K562 (cell line): ENCODE results near the gene SLC9A3. TPM values are rescaled to one million over a fixed set of nuclear protein-coding genes. Genes with fewer than 3 reads are reported as not detected.

Source experiments
- ATAC-seq: fragments of 200-7000 bp; cut with Tn5 transposase; 3 replicates; pipeline ENCODE4 v1.9.1; 2020; ENCODE audit warnings: moderate library complexity
- BruUV-seq: library from RNA; stranded (reverse); fragments of 400-500 nt; replicated peaks from 2 replicates; lab custom pipeline; 2021; lab: Mats Ljungman, UMichigan
- CTCF ChIA-PET: fragments of 300-600 bp; formaldehyde crosslinking; extraction: SDS; loops from one replicate; lab custom pipeline; 2021; ENCODE audit warnings: low intra/inter-chr PET ratio; lab: Yijun Ruan, JAX
- POLR2A ChIA-PET: fragments of 300-600, 350-650 bp; sonication (Branson Sonifier 250); formaldehyde crosslinking; extraction: SDS; loops from one replicate; lab custom pipeline; 2021; ENCODE audit warnings: antibody characterized with exemption, inconsistent platforms; lab: Yijun Ruan, JAX
- DNase-seq, 4 experiments: peaks; one replicate each; pipeline versions ENCODE4 v3.0.0 to v3.0.0-alpha.2; 2011 to 2018; ENCODE audit warnings: low spot score in 3 of 4, mixed read lengths in 3 of 4; ENCODE audit errors: extremely low read depth in 1 of 4
- FAIRE-seq: peaks from 2 replicates; lab custom pipeline; 2011; peaks lifted over from hg19 to GRCh38; lab: Jason Lieb, UNC
- H2AFZ ChIP-seq: 2 replicates; pipeline ENCODE4 v1.6.0; 2011; ENCODE audit warnings: low read depth, low read length, control low read depth, inconsistent platforms
- H3K27ac ChIP-seq: fragments of 200-600 bp; 3 replicates; pipeline ENCODE4 v1.8.0; 2011; ENCODE audit warnings: low read depth, mild to moderate bottlenecking, control low read depth, inconsistent platforms, low read length, moderate library complexity, mixed read lengths; ENCODE audit errors: extremely low read depth
- H3K27me3 ChIP-seq, 2 experiments: fragments of 300-600 bp in 1 of 2; 2 replicates in 1 of 2; 3 replicates in 1 of 2; pipeline versions ENCODE4 v1.6.0 to v1.8.0; 2011; ENCODE audit warnings: inconsistent platforms in 2 of 2, low read length in 2 of 2, mild to moderate bottlenecking in 1 of 2, mixed read lengths in 1 of 2, moderate library complexity in 1 of 2; ENCODE audit not compliant: control insufficient read depth in 2 of 2, insufficient read depth in 2 of 2
- H3K36me3 ChIP-seq: fragments of 300-600 bp; 3 replicates; pipeline ENCODE4 v1.8.0; 2011; ENCODE audit warnings: mild to moderate bottlenecking, low read length, inconsistent platforms; ENCODE audit not compliant: control insufficient read depth, insufficient read depth
- H3K4me1 ChIP-seq, 2 experiments: fragments of 200-600 bp in 1 of 2; replicated peaks in 1 of 2; 2 replicates in 1 of 2; 3 replicates in 1 of 2; pipeline versions ENCODE4 v1.5.1 to v1.8.0; 2011; ENCODE audit warnings: inconsistent platforms in 2 of 2, low read length in 2 of 2, mild to moderate bottlenecking in 1 of 2, mixed read lengths in 1 of 2, moderate library complexity in 1 of 2; ENCODE audit not compliant: control insufficient read depth in 2 of 2, insufficient read depth in 2 of 2
- H3K4me2 ChIP-seq: 2 replicates; pipeline ENCODE4 v1.6.1; 2011; ENCODE audit warnings: low read length, control low read depth, inconsistent platforms, mixed read lengths; ENCODE audit not compliant: insufficient read depth
- H3K4me3 ChIP-seq: fragments of 200-600 bp; sonication (generic), shearing (Covaris generic); 2 replicates; pipeline ENCODE4 v1.5.1; 2016; ENCODE audit warnings: control low read depth, inconsistent platforms
- H3K79me2 ChIP-seq: fragments of 200-600 bp; 3 replicates; pipeline ENCODE4 v1.8.0; 2011; ENCODE audit warnings: low read length, inconsistent platforms; ENCODE audit not compliant: control insufficient read depth, insufficient read depth
- H3K9ac ChIP-seq, 2 experiments: 2 replicates each; pipeline versions ENCODE4 v1.6.0 to v1.6.1; 2011; ENCODE audit warnings: low read depth in 2 of 2, low read length in 2 of 2, control low read depth in 1 of 2, inconsistent platforms in 1 of 2, mild to moderate bottlenecking in 1 of 2, mixed read lengths in 1 of 2; ENCODE audit not compliant: insufficient read depth in 1 of 2
- H3K9me1 ChIP-seq: one replicate; pipeline ENCODE4 v1.6.0; 2011; ENCODE audit warnings: inconsistent platforms, mild to moderate bottlenecking, low read length, moderate library complexity; ENCODE audit not compliant: control insufficient read depth, insufficient read depth
- H3K9me3 ChIP-seq: replicated peaks from 2 replicates; pipeline ENCODE4 v1.5.1; 2011; ENCODE audit warnings: low read depth, low read length, inconsistent platforms; ENCODE audit not compliant: control insufficient read depth, insufficient read depth
- H4K20me1 ChIP-seq: replicated peaks from 2 replicates; pipeline ENCODE4 v1.6.1; 2011; ENCODE audit warnings: low read length, inconsistent platforms, mixed read lengths; ENCODE audit not compliant: control insufficient read depth, insufficient read depth
- CHD1 ChIP-seq: fragments of 200-600 bp; sonication (generic); IDR thresholded peaks from one replicate; pipeline ENCODE4 v1.6.1; 2012; ENCODE audit warnings: mild to moderate bottlenecking, moderate library complexity, low read length, inconsistent platforms
- ELF2 ChIP-seq: fragments of 250-450 bp; sonication (Bioruptor Pico); IDR thresholded peaks from 2 replicates; pipeline ENCODE4 v1.5.0; 2021; ENCODE audit warnings: mild to moderate bottlenecking
- IRF2 ChIP-seq: sonication (generic); formaldehyde crosslinking; IDR thresholded peaks from 2 replicates; pipeline ENCODE4 v1.8.1; 2022; ENCODE audit warnings: mild to moderate bottlenecking, missing genetic modification reagents
- LARP7 ChIP-seq: fragments of 450-650 bp; IDR thresholded peaks from 2 replicates; pipeline ENCODE4 v1.6.1; 2016
- NCOA6 ChIP-seq: fragments of 450-650 bp; IDR thresholded peaks from 2 replicates; pipeline ENCODE4 v1.6.1; 2017; ENCODE audit warnings: mild to moderate bottlenecking
- NFIX ChIP-seq: fragments of 250-450 bp; sonication (Bioruptor Pico); IDR thresholded peaks from 2 replicates; pipeline ENCODE4 v1.4.0; 2020; ENCODE audit warnings: low read depth, mild to moderate bottlenecking, moderate library complexity
- NR2F6 ChIP-seq: fragments of 450-650 bp; formaldehyde crosslinking; IDR thresholded peaks from 2 replicates; pipeline ENCODE4 v1.4.0; 2020; ENCODE audit warnings: mild to moderate bottlenecking
- PATZ1 ChIP-seq: fragments of 250-450 bp; sonication (Bioruptor Pico); IDR thresholded peaks from 2 replicates; pipeline ENCODE4 v1.5.0; 2020; ENCODE audit warnings: mild to moderate bottlenecking, borderline replicate concordance
- POLR2G ChIP-seq: fragments of 200-400 bp; formaldehyde crosslinking; IDR thresholded peaks from 2 replicates; pipeline ENCODE4 v1.6.1; 2017; ENCODE audit warnings: low read depth, mild to moderate bottlenecking, antibody characterized with exemption, low read length, moderate library complexity
- ZBTB43 ChIP-seq: sonication (generic); formaldehyde crosslinking; IDR thresholded peaks from 2 replicates; pipeline ENCODE4 v1.8.0; 2023; ENCODE audit warnings: mild to moderate bottlenecking, missing genetic modification reagents
- ZKSCAN8 ChIP-seq: fragments of 200-800 bp; sonication (Bioruptor generic); IDR thresholded peaks from 2 replicates; pipeline ENCODE4 v1.6.1; 2016; ENCODE audit warnings: missing genetic modification characterization, missing compliant biosample characterization
- ZNF175 ChIP-seq: fragments of 200-800 bp; sonication (Bioruptor generic); IDR thresholded peaks from 2 replicates; pipeline ENCODE4 v1.6.1; 2016; ENCODE audit warnings: low read depth, mild to moderate bottlenecking, missing genetic modification characterization, missing compliant biosample characterization
- ZNF518B ChIP-seq: fragments of 250-450 bp; sonication (Bioruptor Pico); IDR thresholded peaks from 2 replicates; pipeline ENCODE4 v1.5.0; 2021; ENCODE audit warnings: mild to moderate bottlenecking, moderate library complexity
- WGBS: fragments of 100-300 bp; shearing (Covaris generic); methylation state at CpG from one replicate; pipeline ENCODE4 v1.1.6; 2016; ENCODE audit warnings: low coverage, mixed read lengths; ENCODE audit not compliant: insufficient coverage; ENCODE audit errors: missing lambda C conversion rate; 5-methylcytosine and 5-hydroxymethylcytosine counted together
- in situ Hi-C: fragments of 300-500 bp; cut with MboI; formaldehyde crosslinking; loops from 4 replicates; pipeline ENCODE4 v1.15.0; 2018; ENCODE audit warnings: inconsistent platforms, mixed read lengths
- intact Hi-C: fragments of 100-400 bp; cut with micrococcal nuclease; formaldehyde crosslinking; loops from 2 replicates; pipeline ENCODE4 v1.14.2; 2022
- polyA plus RNA-seq, 8 experiments: library from polyadenylated mRNA; depleted of rRNA in 4 of 8; stranded (reverse) in 5 of 8; unstranded in 3 of 8; fragments of >200 nt; fragmentation: Nextera tagmentation in 2 of 8; fragmentation: Illumina TruSeq in 1 of 8; extraction: Ambion mirVana in 2 of 8; extraction: Trizol in 1 of 8; gene quantifications; 2 replicates each; pipeline versions ENCODE4 v1.2.1 to v1.2.3, GENCODE V29; 2011 to 2014; ENCODE audit warnings: inconsistent platforms in 1 of 8, missing spikeins in 1 of 8
- total RNA-seq, 7 experiments: library from RNA; depleted of rRNA in 6 of 7; stranded (reverse); fragments of >200 nt in 6 of 7; fragmentation: Illumina TruSeq in 2 of 7; extraction: Trizol in 2 of 7; gene quantifications; 2 replicates each; pipeline versions ENCODE4 v1.2.1 to v1.2.3, GENCODE V29; 2011 to 2021; ENCODE audit warnings: low replicate concordance in 1 of 7

SLC9A3 gene
- total and polyA plus RNA-seq, 9 of the 15 experiments (the other 6 are each of a cell fraction or from before 2014, with no cell fraction given), result 1.5 to 5.8 (median 3.7) TPM; not detected in 2

- 1% methylated on average over 6 of the region's 6 CpGs for WGBS
- peaks cover 16 to 36% of the 10 kb centered on the region in 2 experiments; a peak in 4 of 5 replicates for H3K27me3 ChIP-seq
- FAIRE-seq (no peak), DNase-seq (no peak), ATAC-seq (no peak)
- no peaks in the 10 kb centered on the region for H3K36me3 ChIP-seq
- peaks cover under 1% of the 10 kb centered on the region; the same call in 1 of the 2 replicates for H4K20me1 ChIP-seq
- H3K9me1 ChIP-seq, result no peaks in the 10 kb centered on the region
- no TSS peak for BruUV-seq
- no peak overlapping the region for H3K9ac ChIP-seq
- ChIA-PET POLR2A (no interaction called here), CTCF (no interaction called here)
- no peak overlapping the region for H2AFZ ChIP-seq
- intact Hi-C loops, result no loop called here
- H3K9me3 ChIP-seq, result no peaks in the 10 kb centered on the region
- in situ Hi-C loops, result no loop called here
- no peak overlapping the region for H3K27ac ChIP-seq
- no peak overlapping the region for H3K4me3 ChIP-seq
- H3K4me2 ChIP-seq, result no peak overlapping the region
- H3K79me2 ChIP-seq, result no peaks in the 10 kb centered on the region
- peaks cover 0 to 24% of the 10 kb centered on the region in 2 experiments; a peak in 2 of 5 replicates for H3K4me1 ChIP-seq
- TF ChIP-seq IRF2 (CRISPR knock-in tag) (no peak), ZNF518B (CRISPR knock-in tag) (no peak), ZNF175 (CRISPR knock-in tag) (no peak), LARP7 (no peak), NR2F6 (CRISPR knock-in tag) (no peak), ZBTB43 (CRISPR knock-in tag) (no peak), PATZ1 (CRISPR knock-in tag) (no peak), CHD1 (no peak), POLR2G (no peak), NFIX (CRISPR knock-in tag) (no peak), NCOA6 (no peak), ZKSCAN8 (CRISPR knock-in tag) (no peak), ELF2 (CRISPR knock-in tag) (no peak)
Measured at GRCh38 chr5:551406-551805, 27.2 kb upstream of the SLC9A3 start.
